ENCODE results near the gene GNG7.
"Not testable (repeated sequence)": the region's sequence is repeated elsewhere in the genome, so short reads cannot be mapped to it uniquely, and the experiment has no call there.

The GNG7 gene

DNA sequence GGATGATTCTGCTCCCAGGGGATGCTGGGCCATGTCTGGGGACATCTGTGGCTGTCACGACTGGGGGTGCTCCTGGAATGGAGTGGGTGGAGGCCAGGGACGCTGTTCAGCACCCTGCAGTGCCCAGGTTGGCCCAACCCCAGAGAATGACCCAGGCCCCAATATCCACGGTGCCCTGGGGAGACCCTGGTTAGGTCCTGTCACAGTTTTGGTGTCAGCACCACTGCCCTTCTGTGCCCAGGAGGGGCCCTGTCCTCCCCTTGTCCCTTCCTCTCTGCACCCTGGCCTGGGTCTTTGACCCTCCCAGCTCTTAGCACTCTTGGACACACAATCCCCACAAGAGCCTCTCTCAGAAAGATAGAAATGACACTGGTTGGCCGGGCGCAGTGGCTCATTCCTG, 141.3 kb downstream of the GNG7 start:
- H3K4me3 ChIP-seq: no peak overlapping the region
- H3K27ac ChIP-seq: no peak overlapping the region
- TF ChIP-seq, protein P1, sequence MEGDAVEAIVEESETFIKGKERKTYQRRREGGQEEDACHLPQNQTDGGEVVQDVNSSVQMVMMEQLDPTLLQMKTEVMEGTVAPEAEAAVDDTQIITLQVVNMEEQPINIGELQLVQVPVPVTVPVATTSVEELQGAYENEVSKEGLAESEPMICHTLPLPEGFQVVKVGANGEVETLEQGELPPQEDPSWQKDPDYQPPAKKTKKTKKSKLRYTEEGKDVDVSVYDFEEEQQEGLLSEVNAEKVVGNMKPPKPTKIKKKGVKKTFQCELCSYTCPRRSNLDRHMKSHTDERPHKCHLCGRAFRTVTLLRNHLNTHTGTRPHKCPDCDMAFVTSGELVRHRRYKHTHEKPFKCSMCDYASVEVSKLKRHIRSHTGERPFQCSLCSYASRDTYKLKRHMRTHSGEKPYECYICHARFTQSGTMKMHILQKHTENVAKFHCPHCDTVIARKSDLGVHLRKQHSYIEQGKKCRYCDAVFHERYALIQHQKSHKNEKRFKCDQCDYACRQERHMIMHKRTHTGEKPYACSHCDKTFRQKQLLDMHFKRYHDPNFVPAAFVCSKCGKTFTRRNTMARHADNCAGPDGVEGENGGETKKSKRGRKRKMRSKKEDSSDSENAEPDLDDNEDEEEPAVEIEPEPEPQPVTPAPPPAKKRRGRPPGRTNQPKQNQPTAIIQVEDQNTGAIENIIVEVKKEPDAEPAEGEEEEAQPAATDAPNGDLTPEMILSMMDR (IDR thresholded peaks at IDR 0.05): no peak
- no peak for DNase-seq (ENCODE audit: low spot score)

- Histone ChIP-seq H3K27ac (no peak overlapping the region), H3K4me3 (no peak overlapping the region)
- TF ChIP-seq, protein P1 (IDR thresholded peaks at IDR 0.05): no peak
- DNase-seq (ENCODE audit: low spot score): no peak
Measured at GRCh38 chr19:2560369-2560768, 142.1 kb downstream of the GNG7 start.

DNA sequence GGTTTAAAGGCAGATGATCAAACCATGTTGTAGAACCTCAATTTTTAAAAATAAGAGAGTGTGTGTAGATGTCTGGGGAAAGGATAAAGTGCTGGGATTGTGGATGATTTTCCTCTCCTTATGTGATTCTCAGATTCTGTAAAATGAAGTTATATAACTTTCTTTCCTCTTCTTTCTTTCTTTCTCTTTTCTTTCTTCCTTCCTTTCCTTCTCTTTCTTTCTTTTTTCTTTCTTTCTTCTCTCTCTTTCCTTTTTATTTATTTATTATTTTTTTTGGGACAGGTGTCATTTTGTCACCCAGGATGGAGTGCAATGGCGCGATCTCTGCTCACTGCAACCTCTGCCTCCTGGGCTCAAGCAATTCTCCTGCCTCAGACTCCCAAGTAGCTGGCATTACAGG, 144.0 kb downstream of the GNG7 start:
- DNase-seq (ENCODE audit: low spot score): no peak
- Histone ChIP-seq H3K27ac (no peak overlapping the region), H3K4me3 (no peak overlapping the region)
- TF ChIP-seq, protein P1 (IDR thresholded peaks at IDR 0.05): no peak

DNA sequence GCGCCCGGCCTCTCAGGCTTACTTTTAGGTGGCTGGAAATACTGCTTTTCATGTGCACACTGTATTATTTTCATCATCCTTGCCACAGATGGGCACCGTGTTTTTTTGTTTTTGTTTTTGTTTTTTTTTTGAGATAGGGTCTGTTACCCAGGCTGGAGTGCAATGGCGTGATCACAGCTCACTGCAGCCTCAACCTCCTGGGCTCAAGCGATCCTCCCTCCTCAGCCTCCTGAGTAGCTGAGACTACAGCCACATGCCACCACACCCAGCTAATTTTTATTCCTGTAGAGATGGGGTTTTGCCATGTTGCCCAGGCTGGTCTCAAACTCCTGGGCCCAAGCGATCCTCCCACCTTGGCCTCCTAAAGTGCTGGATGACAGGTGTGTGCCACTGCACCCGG, 144.4 kb downstream of the GNG7 start:
- not testable (repeated sequence) for H3K4me3 ChIP-seq; H3K27ac ChIP-seq; DNase-seq (ENCODE audit: low spot score)

- Histone ChIP-seq H3K27ac (no peak overlapping the region), H3K4me3 (no peak overlapping the region)
- TF ChIP-seq, protein P1 (IDR thresholded peaks at IDR 0.05): no peak
- no peak for DNase-seq (ENCODE audit: low spot score)
Measured at GRCh38 chr19:2557093-2557440, 145.4 kb downstream of the GNG7 start.

DNA sequence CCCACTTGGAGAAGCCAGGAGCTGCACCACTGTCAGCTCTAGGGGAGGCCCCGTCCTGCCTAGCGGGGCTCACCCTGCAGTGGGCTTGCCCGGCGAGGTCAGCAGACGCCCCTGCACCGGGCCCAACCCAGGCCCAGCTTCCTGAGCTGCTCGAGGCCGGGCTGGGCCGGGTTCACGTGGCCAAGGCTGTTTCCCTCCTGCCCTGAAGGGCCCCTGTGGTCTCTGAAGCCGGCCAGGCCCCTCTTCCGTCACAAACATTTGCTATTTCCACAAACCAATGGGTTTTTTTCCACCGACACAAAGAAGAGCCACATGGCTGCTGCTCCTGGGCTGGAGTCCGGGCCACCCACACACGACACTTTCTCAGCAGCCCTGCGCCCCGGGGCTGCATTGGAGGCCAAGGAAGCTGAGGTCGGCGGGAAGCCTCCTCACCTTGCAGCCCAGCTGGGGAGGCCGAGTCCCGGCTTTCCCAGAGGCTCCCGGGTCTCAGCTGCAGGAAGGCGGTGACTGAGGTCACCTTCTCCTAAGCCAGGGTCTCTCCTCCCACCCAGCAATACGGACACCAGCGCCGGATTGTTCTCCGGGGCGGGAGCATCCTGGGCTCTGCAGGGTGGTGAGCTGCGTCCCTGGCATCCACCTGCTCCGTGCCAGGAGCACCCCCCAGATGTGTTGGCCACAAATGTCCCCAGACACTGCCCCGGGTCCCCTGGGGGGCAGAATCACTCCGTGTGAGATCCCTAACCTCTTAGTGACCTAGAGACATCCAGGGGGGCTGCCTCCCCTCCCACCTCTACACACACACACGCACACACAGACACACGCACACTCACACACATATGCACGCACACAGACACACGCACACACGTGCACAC, 146.0 kb downstream of the GNG7 start:
- TF ChIP-seq, protein P1 (IDR thresholded peaks at IDR 0.05): no peak
- H3K27ac ChIP-seq: no peak overlapping the region
- no peak overlapping the region for H3K4me3 ChIP-seq
- DNase-seq (ENCODE audit: low spot score): no peak

- DNase-seq (ENCODE audit: low spot score): no peak
- peak overlapping the region; percentile 40 to 62 for H3K27ac ChIP-seq
Measured at GRCh38 chr19:2555422-2556220, 146.9 kb downstream of the GNG7 start.

More at GRCh38 chr19:2555422-2556220, 146.9 kb downstream of the GNG7 start:
- TF ChIP-seq, protein P1 (IDR thresholded peaks at IDR 0.05): no peak
- H3K4me3 ChIP-seq: no peak overlapping the region

All from coronary artery (tissue), 2 donors.